Measurements from ENCODE around the gene SOWAHD. TPM values are rescaled to one million over a fixed set of nuclear protein-coding genes. Genes with fewer than 3 reads are reported as not detected.
"Not testable (repeated sequence)": the region's sequence is repeated elsewhere in the genome, so short reads cannot be mapped to it uniquely, and the experiment has no call there.

Gene SOWAHD
- polyA plus RNA-seq, 3 donors, result 3.8 to 7.4 (median 4.0) TPM

GRCh38 chrX:119801253-119802221 lies 43.1 kb downstream of the SOWAHD start:
- intact Hi-C loops (cut with micrococcal nuclease), result no loop called here

GRCh38 chrX:119802546-119802945 lies 44.2 kb downstream of the SOWAHD start:
- no peak for TF ChIP-seq CTCF (IDR thresholded peaks at IDR 0.05)
- H3K36me3 ChIP-seq (replicated peaks in 1 of 2; ENCODE audit: control insufficient read depth in 1 of 2, insufficient read depth in 2 of 2, low read length in 2 of 2), result no peaks in the 10 kb centered on the region
- Mint-ChIP-seq H3K27ac (no peak overlapping the region), H3K9me3 (peaks cover 0 to 18% (median 7%) of the 10 kb centered on the region in 7 donors), H3K36me3 (no peaks in the 10 kb centered on the region), H3K27me3 (ENCODE audit: low read depth in 3 of 3) (peaks cover 0 to 10% (median 2%) of the 10 kb centered on the region in 3 donors), H3K4me3 (no peak overlapping the region), H3K4me1 (no peaks in the 10 kb centered on the region)
- intact Hi-C loops (cut with micrococcal nuclease), result no loop called here
- no peak overlapping the region for H2AFZ ChIP-seq (ENCODE audit: insufficient read depth, low read depth, low read length, poor library complexity, severe bottlenecking)
- H3K9ac ChIP-seq (ENCODE audit: insufficient read depth, low read length, poor library complexity, severe bottlenecking), result no peak overlapping the region
- no peak for DNase-seq
- H3K4me3 ChIP-seq (replicated peaks in 1 of 3; ENCODE audit: low read depth in 2 of 3, low read length in 3 of 3), result no peak overlapping the region
- H3K79me2 ChIP-seq (ENCODE audit: insufficient read depth, low read length), result no peaks in the 10 kb centered on the region
- WGBS (ENCODE audit: insufficient coverage), result no CpG with 5 or more reads among the region's 8 CpGs
- no peak overlapping the region for H3K4me2 ChIP-seq (replicated peaks; ENCODE audit: extremely low read depth, low read length, poor library complexity, severe bottlenecking)
- no peak overlapping the region for H3K27ac ChIP-seq (ENCODE audit: low read depth in 1 of 2, low read length in 2 of 2)
- no peaks in the 10 kb centered on the region for H3K27me3 ChIP-seq (ENCODE audit: control insufficient read depth in 2 of 2, insufficient read depth in 2 of 2, low read length in 2 of 2)
- H4K20me1 ChIP-seq (ENCODE audit: insufficient read depth, low read length), result no peaks in the 10 kb centered on the region
- H3K9me3 ChIP-seq (replicated peaks in 1 of 2; ENCODE audit: control insufficient read depth in 1 of 2, insufficient read depth in 1 of 2, low read length in 2 of 2), result no peaks in the 10 kb centered on the region
- no peaks in the 10 kb centered on the region for H3K4me1 ChIP-seq (ENCODE audit: control insufficient read depth in 1 of 2, insufficient read depth in 2 of 2, low read length in 2 of 2)

More at GRCh38 chrX:119801253-119802221, 43.1 kb downstream of the SOWAHD start:
- H3K36me3 Mint-ChIP-seq, result no peaks in the 10 kb centered on the region
- H3K4me1 ChIP-seq (ENCODE audit: control insufficient read depth in 1 of 2, insufficient read depth in 2 of 2, low read length in 2 of 2), result no peaks in the 10 kb centered on the region
- no peaks in the 10 kb centered on the region for H3K9me3 ChIP-seq (replicated peaks in 1 of 2; ENCODE audit: control insufficient read depth in 1 of 2, insufficient read depth in 1 of 2, low read length in 2 of 2)
- no peak overlapping the region for H3K4me3 Mint-ChIP-seq
- H3K9me3 Mint-ChIP-seq, result peaks cover 0 to 18% (median 7%) of the 10 kb centered on the region in 7 donors
- no peak overlapping the region for H3K4me2 ChIP-seq (replicated peaks; ENCODE audit: extremely low read depth, low read length, poor library complexity, severe bottlenecking)
- no peak overlapping the region for H3K27ac Mint-ChIP-seq
- no peak overlapping the region for H3K27ac ChIP-seq (ENCODE audit: low read depth in 1 of 2, low read length in 2 of 2)
- DNase-seq, result no peak
- H3K27me3 Mint-ChIP-seq (ENCODE audit: low read depth in 3 of 3), result peaks cover 0 to 10% (median 2%) of the 10 kb centered on the region in 3 donors
- H4K20me1 ChIP-seq (ENCODE audit: insufficient read depth, low read length), result no peaks in the 10 kb centered on the region
- H3K9ac ChIP-seq (ENCODE audit: insufficient read depth, low read length, poor library complexity, severe bottlenecking), result no peak overlapping the region
- no peaks in the 10 kb centered on the region for H3K79me2 ChIP-seq (ENCODE audit: insufficient read depth, low read length)
- H2AFZ ChIP-seq (ENCODE audit: insufficient read depth, low read depth, low read length, poor library complexity, severe bottlenecking), result no peak overlapping the region
- no peaks in the 10 kb centered on the region for H3K36me3 ChIP-seq (replicated peaks in 1 of 2; ENCODE audit: control insufficient read depth in 1 of 2, insufficient read depth in 2 of 2, low read length in 2 of 2)
- no peak overlapping the region for H3K4me3 ChIP-seq (replicated peaks in 1 of 3; ENCODE audit: low read depth in 2 of 3, low read length in 3 of 3)
- 100% methylated on average over 2 of the region's 2 CpGs for WGBS (ENCODE audit: insufficient coverage)
- TF ChIP-seq CTCF (IDR thresholded peaks at IDR 0.05), result no peak
- H3K4me1 Mint-ChIP-seq, result no peaks in the 10 kb centered on the region
- H3K27me3 ChIP-seq (ENCODE audit: control insufficient read depth in 2 of 2, insufficient read depth in 2 of 2, low read length in 2 of 2), result no peaks in the 10 kb centered on the region

- H4K20me1 ChIP-seq (ENCODE audit: insufficient read depth, low read length); H3K79me2 ChIP-seq (ENCODE audit: insufficient read depth, low read length); H2AFZ ChIP-seq (ENCODE audit: insufficient read depth, low read depth, low read length, poor library complexity, severe bottlenecking); H3K27ac ChIP-seq (ENCODE audit: low read depth in 1 of 2, low read length in 2 of 2); H3K27me3 Mint-ChIP-seq (ENCODE audit: low read depth in 3 of 3); H3K36me3 Mint-ChIP-seq; DNase-seq; H3K27me3 ChIP-seq (ENCODE audit: control insufficient read depth in 2 of 2, insufficient read depth in 2 of 2, low read length in 2 of 2); H3K9ac ChIP-seq (ENCODE audit: insufficient read depth, low read length, poor library complexity, severe bottlenecking); H3K9me3 ChIP-seq (replicated peaks in 1 of 2; ENCODE audit: control insufficient read depth in 1 of 2, insufficient read depth in 1 of 2, low read length in 2 of 2); H3K4me1 ChIP-seq (ENCODE audit: control insufficient read depth in 1 of 2, insufficient read depth in 2 of 2, low read length in 2 of 2); H3K36me3 ChIP-seq (replicated peaks in 1 of 2; ENCODE audit: control insufficient read depth in 1 of 2, insufficient read depth in 2 of 2, low read length in 2 of 2); H3K27ac Mint-ChIP-seq; H3K4me1 Mint-ChIP-seq; H3K4me3 ChIP-seq (replicated peaks in 1 of 3; ENCODE audit: low read depth in 2 of 3, low read length in 3 of 3); H3K4me2 ChIP-seq (replicated peaks; ENCODE audit: extremely low read depth, low read length, poor library complexity, severe bottlenecking); intact Hi-C loops (cut with micrococcal nuclease); H3K4me3 Mint-ChIP-seq: not testable (repeated sequence)
- H3K9me3 Mint-ChIP-seq, result peaks cover 3 to 20% (median 15%) of the 10 kb centered on the region in 7 donors
- WGBS (ENCODE audit: insufficient coverage), result no CpG with 5 or more reads among the region's 4 CpGs
These were observed 50.1 kb downstream of the SOWAHD start for GRCh38 chrX:119808461-119808860.
